Measurements from ENCODE around the gene ZMYND12.

GRCh38 chr1:42449256-42449655, 6.6 kb downstream of the ZMYND12 start:
- no peak for TF ChIP-seq CTCF (IDR thresholded peaks at IDR 0.05)
- no peak for TF ChIP-seq POLR2A (IDR thresholded peaks at IDR 0.05)

Data from adrenal gland (tissue), 5 donors.